GM12878 (cell line): Measurements from ENCODE around the gene SOX10. TPM values are rescaled to one million over a fixed set of nuclear protein-coding genes. Genes with fewer than 3 reads are reported as not detected.

Experiments used
- ATAC-seq: fragments of 200-7000 bp; cut with Tn5 transposase; 3 replicates; pipeline ENCODE4 v1.9.1; 2020; ENCODE audit warnings: mild to moderate bottlenecking, moderate library complexity
- BruUV-seq: library from RNA; stranded (reverse); fragments of 400-500 nt; replicated peaks from 2 replicates; lab custom pipeline; 2021; lab: Mats Ljungman, UMichigan
- CTCF ChIA-PET: fragments of 300-600 bp; sonication (Branson Sonifier 250); formaldehyde crosslinking; extraction: SDS; loops from one replicate; lab custom pipeline; 2021; ENCODE audit warnings: inconsistent platforms; lab: Yijun Ruan, JAX
- POLR2A ChIA-PET: fragments of 350-600 bp; formaldehyde crosslinking; extraction: SDS; loops from one replicate; lab custom pipeline; 2021; ENCODE audit warnings: inconsistent platforms; lab: Charles Lee
- RAD21 ChIA-PET: fragments of 300-600 bp; sonication (Branson Sonifier 250); formaldehyde crosslinking; loops from one replicate; lab custom pipeline; 2023; ENCODE audit warnings: antibody characterized with exemption; ENCODE audit not compliant: unreplicated experiment; lab: Charles Lee
- SMC1A ChIA-PET: fragments of 300-600 bp; sonication (Branson Sonifier 250); formaldehyde crosslinking; loops from one replicate; lab custom pipeline; 2023; ENCODE audit not compliant: unreplicated experiment, uncharacterized antibody; lab: Charles Lee
- DNase-seq: peaks from one replicate; pipeline ENCODE4 v3.0.0-alpha.2; 2011; ENCODE audit warnings: low read depth, low spot score
- FAIRE-seq: peaks from 3 replicates; lab custom pipeline; 2011; peaks lifted over from hg19 to GRCh38; lab: Jason Lieb, UNC
- H2AFZ ChIP-seq: 2 replicates; pipeline ENCODE4 v1.6.0; 2011; ENCODE audit warnings: low read depth, low read length, control low read depth; ENCODE audit not compliant: control insufficient read depth
- H3K27ac ChIP-seq: 2 replicates; pipeline ENCODE4 v1.5.1; 2011; ENCODE audit warnings: control low read depth; ENCODE audit not compliant: control insufficient read depth, insufficient read depth
- H3K27me3 ChIP-seq, 2 experiments: replicated peaks in 1 of 2; 2 replicates each; pipeline versions ENCODE4 v1.6.0 to v1.6.1; 2011; ENCODE audit warnings: low read length in 1 of 2; ENCODE audit not compliant: control insufficient read depth in 2 of 2, insufficient read depth in 2 of 2
- H3K36me3 ChIP-seq, 2 experiments: 2 replicates each; pipeline ENCODE4 v1.5.1; 2011; ENCODE audit warnings: low read length in 1 of 2; ENCODE audit not compliant: control insufficient read depth in 2 of 2, insufficient read depth in 2 of 2
- H3K4me1 ChIP-seq: 2 replicates; pipeline ENCODE4 v1.6.1; 2011; ENCODE audit warnings: mild to moderate bottlenecking, low read length, moderate library complexity, mixed read lengths; ENCODE audit not compliant: control insufficient read depth, insufficient read depth
- H3K4me2 ChIP-seq: 2 replicates; pipeline ENCODE4 v1.6.0; 2011; ENCODE audit warnings: control low read depth; ENCODE audit not compliant: control insufficient read depth, insufficient read depth
- H3K4me3 ChIP-seq: fragments of 200-600 bp; sonication (generic); 2 replicates; pipeline ENCODE4 v1.5.1; 2016
- H3K79me2 ChIP-seq: 2 replicates; pipeline ENCODE4 v1.6.0; 2011; ENCODE audit warnings: low read length; ENCODE audit not compliant: control insufficient read depth, insufficient read depth
- H3K9ac ChIP-seq: 2 replicates; pipeline ENCODE4 v1.8.0; 2011; ENCODE audit warnings: low read length, control low read depth, mixed read lengths; ENCODE audit not compliant: control insufficient read depth, insufficient read depth
- H3K9me3 ChIP-seq: replicated peaks from 3 replicates; pipeline ENCODE4 v1.5.1; 2011; ENCODE audit warnings: mild to moderate bottlenecking, low read length; ENCODE audit not compliant: control insufficient read depth, insufficient read depth
- H4K20me1 ChIP-seq: 2 replicates; pipeline ENCODE4 v1.6.0; 2011; ENCODE audit not compliant: control insufficient read depth, insufficient read depth
- ASH2L ChIP-seq: fragments of 300-600, 200-600 bp; sonication (generic); IDR thresholded peaks from 2 replicates; pipeline ENCODE4 v1.6.1; 2017; ENCODE audit warnings: low read depth, mild to moderate bottlenecking, borderline replicate concordance
- CHD4 ChIP-seq: fragments of 200-600 bp; sonication (generic); IDR thresholded peaks from 2 replicates; pipeline ENCODE4 v1.6.1; 2016; ENCODE audit warnings: mild to moderate bottlenecking
- GABPA ChIP-seq: IDR thresholded peaks from 2 replicates; pipeline ENCODE4 v1.6.1; 2014; ENCODE audit warnings: antibody characterized with exemption, low read depth, mild to moderate bottlenecking, inconsistent platforms
- HDAC2 ChIP-seq: fragments of 200-600 bp; sonication (generic); IDR thresholded peaks from 2 replicates; pipeline ENCODE4 v1.6.1; 2017
- HDAC6 ChIP-seq: fragments of 200-600 bp; sonication (generic); IDR thresholded peaks from one replicate; pipeline ENCODE4 v1.8.0; 2017; ENCODE audit warnings: antibody characterized with exemption; ENCODE audit not compliant: unreplicated experiment
- MYB ChIP-seq: fragments of 150-350 bp; IDR thresholded peaks from 2 replicates; pipeline ENCODE4 v1.6.1; 2014; ENCODE audit warnings: mild to moderate bottlenecking, low read depth, low read length, borderline replicate concordance
- NFIC ChIP-seq: IDR thresholded peaks from 2 replicates; pipeline ENCODE4 v1.6.1; 2012; ENCODE audit warnings: low read depth, mild to moderate bottlenecking, inconsistent platforms, low read length, moderate library complexity
- PAX5 ChIP-seq: IDR thresholded peaks from 2 replicates; pipeline ENCODE4 v1.6.1; 2011; ENCODE audit warnings: low read depth, low read length, borderline replicate concordance
- PAX8 ChIP-seq: fragments of 450-650 bp; IDR thresholded peaks from 2 replicates; pipeline ENCODE4 v1.6.1; 2017; ENCODE audit warnings: mild to moderate bottlenecking, moderate library complexity
- SMARCA5 ChIP-seq: fragments of 450-650 bp; IDR thresholded peaks from 2 replicates; pipeline ENCODE4 v1.6.1; 2017; ENCODE audit warnings: mild to moderate bottlenecking
- WGBS: methylation state at CpG from one replicate; pipeline ENCODE4 v1.1.6; 2016; ENCODE audit warnings: low lambda C conversion rate; ENCODE audit not compliant: insufficient replicate concordance, insufficient coverage; ENCODE audit errors: missing lambda C conversion rate; 5-methylcytosine and 5-hydroxymethylcytosine counted together
- in situ Hi-C: fragments of 300-500 bp; cut with MboI; formaldehyde crosslinking; loops from 9 replicates; pipeline ENCODE4 v1.14.3; 2018; ENCODE audit warnings: mixed read lengths
- intact Hi-C: fragments of 100-400 bp; cut with micrococcal nuclease; formaldehyde crosslinking; loops from one replicate; pipeline ENCODE4 v1.14.2; 2022; ENCODE audit not compliant: unreplicated experiment
- polyA plus RNA-seq, 11 experiments: library from polyadenylated mRNA; depleted of rRNA in 4 of 11; unstranded in 6 of 11; stranded (reverse) in 5 of 11; fragments of >200 nt; fragmentation: Nextera tagmentation in 4 of 11; fragmentation: Illumina TruSeq in 1 of 11; extraction: Ambion mirVana in 4 of 11; extraction: Trizol in 1 of 11; gene quantifications; 1 replicate in 1 of 11; 2 replicates in 10 of 11; pipeline versions ENCODE4 v1.2.1 to v1.2.3, GENCODE V29; 2011 to 2016; ENCODE audit warnings: inconsistent platforms in 2 of 11, missing spikeins in 2 of 11, low read depth in 1 of 11
- total RNA-seq, 4 experiments: library from RNA; depleted of rRNA in 3 of 4; stranded (reverse); fragments of >200 nt in 3 of 4; fragmentation: Illumina TruSeq in 1 of 4; extraction: Trizol in 1 of 4; gene quantifications; 2 replicates each; pipeline versions ENCODE4 v1.2.1 to v1.2.3, GENCODE V29; 2013 to 2021

Gene SOX10
- total and polyA plus RNA-seq, 10 of the 15 experiments (the other 5 are each of a cell fraction or from before 2014, with no cell fraction given): 0.05 TPM; not detected in 9

DNA sequence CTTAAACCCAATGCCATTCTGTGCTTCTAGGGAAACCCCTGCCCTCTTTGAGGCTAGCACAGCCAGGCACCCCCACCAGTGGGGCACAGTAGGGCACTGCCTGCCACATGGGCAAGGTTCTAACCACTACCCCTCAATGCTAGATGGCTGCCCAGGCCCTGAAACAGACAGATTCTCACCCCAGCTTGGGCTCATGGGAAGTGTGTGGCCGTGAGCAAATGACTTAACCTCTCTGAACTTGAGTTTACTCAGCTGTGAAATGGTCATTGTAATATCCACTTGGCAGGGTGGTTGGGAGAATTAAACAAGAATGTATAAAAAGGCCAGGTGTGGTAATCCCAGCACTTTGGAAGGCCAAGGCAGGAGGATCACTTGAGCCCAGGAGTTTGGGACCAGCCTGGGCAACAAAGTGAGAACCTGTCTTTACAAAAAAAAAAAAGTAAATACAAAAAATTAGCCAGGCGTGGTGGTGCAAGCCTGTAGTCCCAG lies 53.4 kb downstream of the SOX10 start:
- no peak overlapping the region for H2AFZ ChIP-seq
- no peak overlapping the region for H3K27ac ChIP-seq
- CTCF ChIA-PET: interaction anchor here (0.6 to 1.9 kb wide), 7 partner anchors 21 to 114 kb away, joined by 3 to 9 read pairs (median 5); no protein-coding TSS in a partner anchor
- H3K9me3 ChIP-seq: no peaks in the 10 kb centered on the region
- H4K20me1 ChIP-seq: no peaks in the 10 kb centered on the region
- RAD21 ChIA-PET: no interaction called here
- H3K4me3 ChIP-seq: no peak overlapping the region
- TF ChIP-seq PAX8: no peak
- TF ChIP-seq SMARCA5: no peak
- no peak for TF ChIP-seq CHD4
- TF ChIP-seq HDAC2: no peak
- TF ChIP-seq ASH2L: no peak
- no peak for TF ChIP-seq GABPA
- TF ChIP-seq NFIC: no peak
- no peak for TF ChIP-seq MYB
- no peak for TF ChIP-seq HDAC6
- TF ChIP-seq PAX5: no peak
- TF ChIP-seq, all 136 proteins: peak for 0
- in situ Hi-C loops (no loop called here), intact Hi-C loops (loop anchor here (5.0 to 10.0 kb wide), 3 partner anchors 44 to 396 kb away; no protein-coding TSS in a partner anchor)
- Histone ChIP-seq H3K27me3 (no peaks in the 10 kb centered on the region), H3K9ac (no peak overlapping the region), H3K4me2 (no peak overlapping the region), H3K4me1 (peaks cover 10% of the 10 kb centered on the region), H3K79me2 (no peaks in the 10 kb centered on the region), H3K36me3 (peaks cover 0 to 9% of the 10 kb centered on the region in 2 experiments; a peak in 3 of 4 replicates)
- SMC1A ChIA-PET: interaction anchor here (0.8 to 1.4 kb wide), 2 partner anchors 35 to 74 kb away, joined by 3 to 4 read pairs; no protein-coding TSS in a partner anchor
- FAIRE-seq (no peak), ATAC-seq (no peak; the same call in 2 of the 3 replicates), DNase-seq (no peak)
- POLR2A ChIA-PET: interaction anchor here (0.6 kb wide), 1 partner anchor 12 kb away, joined by 3 read pairs; no protein-coding TSS in a partner anchor
- no TSS peak for BruUV-seq
- 50% methylated on average over 2 of the region's 2 CpGs for WGBS
